ENCODE measurements around the gene SLC34A1. TPM values are rescaled to one million over a fixed set of nuclear protein-coding genes. Genes with fewer than 3 reads are reported as not detected.
"Not testable (repeated sequence)": the region's sequence is repeated elsewhere in the genome, so short reads cannot be mapped to it uniquely, and the experiment has no call there.

SLC34A1 gene
- under 1 TPM in 3 of 10 donors, not detected in 7; 0.08 to 0.20 (median 0.14) TPM for polyA plus RNA-seq (ENCODE audit: insufficient read length in 10 of 10)
- long read RNA-seq, donor 1, partial matches to known transcripts, result 0 of 1 reads
- long read RNA-seq, donor 1, other reads (novel, unspliced or antisense), result 0 of 1 reads
- long read RNA-seq, donor 2, result 0 reads
- long read RNA-seq, donor 3, result 0 reads
- long read RNA-seq, donor 4, result 0 reads
- long read RNA-seq, donor 5, result 0 reads
- long read RNA-seq, donor 6, result 0 reads
- long read RNA-seq, donor 7, partial matches to known transcripts, result 0 of 1 reads
- long read RNA-seq, donor 7, other reads (novel, unspliced or antisense), result 0 of 1 reads
- long read RNA-seq, donor 8, result 0 reads
- long read RNA-seq, donor 9, result 0 reads

- no peak for DNase-seq
Observed at GRCh38 chr5:177384134-177384533, at the start of gene SLC34A1. Gene SLC34A1, plus strand, starts transcription at chr5:177384434. Its CDS starts 1,308 bp downstream, at chr5:177385742.

DNA sequence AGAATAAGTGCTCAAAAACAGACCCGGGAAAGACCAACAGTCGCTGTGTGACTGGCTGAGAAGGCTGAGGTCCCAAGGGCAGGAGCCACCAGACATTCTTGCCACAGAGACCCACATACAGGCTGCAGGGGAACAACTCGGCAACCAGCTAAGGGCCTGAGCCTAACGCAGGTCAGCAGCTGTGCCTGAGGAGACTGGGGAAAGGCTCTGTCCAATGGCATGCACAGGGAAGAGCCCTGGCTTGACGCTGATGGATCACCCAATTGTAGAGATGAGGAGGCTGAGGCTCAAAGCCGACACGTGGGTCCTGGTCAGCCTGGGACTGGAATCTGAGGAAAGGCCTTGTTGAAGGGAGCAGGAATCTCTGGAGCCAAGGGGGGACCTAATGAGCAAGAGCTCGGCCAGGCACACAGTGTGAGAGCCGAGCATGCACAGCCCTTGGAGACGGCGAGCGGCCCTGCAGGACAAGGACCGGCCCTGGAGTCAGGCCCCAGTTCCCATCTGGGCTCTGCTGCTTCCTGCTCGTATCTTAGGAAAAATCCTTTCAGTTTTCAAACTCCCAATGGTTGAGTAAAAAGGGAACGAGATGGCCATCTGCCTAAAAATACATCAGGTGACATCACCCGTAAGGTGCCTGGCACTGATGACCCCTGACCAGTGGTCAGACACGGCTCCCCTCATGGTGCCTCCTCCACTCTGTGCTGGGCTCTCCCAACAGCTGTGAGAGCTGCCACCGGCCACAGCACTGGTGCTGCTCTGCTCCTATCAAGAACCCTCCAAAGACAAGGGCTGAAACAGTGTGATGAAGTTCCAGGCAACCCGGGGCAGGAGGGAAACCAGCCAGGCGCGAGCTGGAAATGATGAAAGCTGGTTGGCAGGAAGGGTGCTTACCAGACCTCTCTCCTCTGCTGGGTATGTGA, 49.2 kb upstream of the SLC34A1 start:
- DNase-seq, result no peak

DNA sequence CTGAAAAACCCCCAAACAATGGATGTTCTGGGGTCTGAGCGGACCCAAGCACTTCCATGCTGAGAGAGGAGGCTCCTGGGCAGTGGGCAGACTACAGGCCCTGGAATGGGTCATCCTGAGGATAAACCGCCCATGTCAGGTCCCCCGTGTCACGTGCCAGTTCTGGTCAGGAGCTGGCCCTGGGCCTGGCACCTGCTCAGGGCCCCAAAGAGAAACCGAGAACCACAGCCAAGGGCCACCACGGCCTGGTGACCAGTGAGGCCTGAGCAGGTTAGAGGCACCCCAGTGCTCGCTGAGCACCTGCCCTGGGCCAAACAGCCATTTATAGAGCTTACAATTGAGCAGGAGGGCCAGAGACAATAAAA, 48.6 kb upstream of the SLC34A1 start:
- DNase-seq, result no peak

GRCh38 chr5:177336112-177336511, 48.1 kb upstream of the SLC34A1 start:
- no peak for DNase-seq

GRCh38 chr5:177336603-177337494, 47.4 kb upstream of the SLC34A1 start:
- no peak for DNase-seq

DNA sequence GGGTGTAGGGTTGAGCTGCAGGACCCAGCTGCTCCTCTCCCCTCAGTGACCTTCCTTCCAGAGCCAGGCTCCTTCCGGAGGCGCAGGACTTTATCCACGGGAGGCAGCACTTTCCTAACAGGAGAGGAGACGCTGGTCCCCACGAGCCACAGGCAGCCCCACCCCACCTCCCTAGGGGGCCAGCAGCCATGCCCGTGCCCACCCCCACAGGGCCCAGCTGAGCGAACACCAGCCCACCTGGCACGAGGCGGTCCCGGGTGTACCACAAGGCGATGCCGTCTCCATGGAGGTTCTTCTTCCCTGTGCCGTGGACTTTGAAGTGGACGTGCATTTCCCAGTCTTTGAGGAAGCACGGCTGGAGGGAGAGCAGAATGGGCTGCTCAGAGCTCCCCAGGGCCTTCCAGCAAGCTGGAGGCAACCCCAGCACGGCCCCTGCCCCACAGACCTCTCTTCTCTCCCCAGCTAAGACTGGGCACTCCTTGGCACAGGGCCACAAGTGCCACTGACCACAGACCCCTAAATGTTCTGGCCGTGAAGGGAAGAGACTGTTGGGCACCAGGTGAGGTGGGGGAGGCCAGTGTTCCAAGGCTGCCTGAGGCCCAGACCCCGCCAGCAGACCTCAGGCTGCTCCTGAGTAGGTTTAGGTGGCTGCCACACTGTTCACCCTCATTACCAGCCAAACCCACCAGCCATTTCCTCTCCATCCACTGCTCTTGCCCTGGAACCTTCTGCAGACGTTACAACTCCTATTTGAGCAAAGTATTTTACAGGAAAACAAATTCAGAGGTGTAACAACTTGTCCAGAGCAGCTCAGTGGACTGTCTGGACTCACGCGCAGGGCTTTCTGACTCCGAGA, 45.8 kb upstream of the SLC34A1 start:
- no peak for DNase-seq

- no peak for DNase-seq
Observed at GRCh38 chr5:177339107-177339638, 45.1 kb upstream of the SLC34A1 start.

DNA sequence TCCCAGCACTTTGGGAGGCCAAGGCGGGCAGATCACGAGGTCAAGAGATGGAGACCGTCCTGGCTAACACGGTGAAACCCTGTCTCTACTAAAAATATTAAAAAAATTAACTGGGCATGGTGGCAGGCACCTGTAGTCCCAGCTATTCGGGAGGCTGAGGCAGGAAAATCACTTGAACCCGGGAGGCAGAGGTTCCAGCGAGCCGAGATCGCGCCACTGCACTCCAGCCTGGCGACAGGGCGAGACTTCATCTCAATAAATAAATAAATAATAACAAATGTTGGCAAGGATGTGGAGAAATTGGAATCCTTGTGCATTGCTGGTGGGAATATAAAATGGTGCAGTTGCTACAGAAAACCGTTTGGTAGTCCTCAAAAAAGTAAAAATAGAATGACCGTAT, 41.2 kb upstream of the SLC34A1 start:
- DNase-seq, result not testable (repeated sequence)

DNA sequence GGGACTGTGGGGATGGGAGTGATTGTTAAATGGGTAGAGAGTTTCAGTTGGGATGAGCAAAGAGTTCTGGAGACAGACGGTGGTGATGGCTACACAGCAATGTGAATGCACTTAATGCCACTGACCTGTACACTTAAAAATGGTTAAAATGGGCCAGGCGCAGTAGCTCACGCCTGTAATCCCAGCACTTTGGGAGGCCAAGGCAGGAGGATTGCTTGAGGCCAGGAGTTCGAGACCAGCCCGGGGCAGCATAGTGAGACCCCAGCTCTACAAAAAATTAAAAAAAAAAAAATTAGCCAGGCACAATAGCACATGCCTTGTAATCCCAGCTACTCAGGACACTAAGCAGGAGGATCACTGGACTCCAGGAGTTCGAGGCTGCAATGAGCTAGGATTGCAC, 40.5 kb upstream of the SLC34A1 start:
- DNase-seq, result no peak

GRCh38 chr5:177344891-177345290, 39.3 kb upstream of the SLC34A1 start:
- DNase-seq, result no peak

DNA sequence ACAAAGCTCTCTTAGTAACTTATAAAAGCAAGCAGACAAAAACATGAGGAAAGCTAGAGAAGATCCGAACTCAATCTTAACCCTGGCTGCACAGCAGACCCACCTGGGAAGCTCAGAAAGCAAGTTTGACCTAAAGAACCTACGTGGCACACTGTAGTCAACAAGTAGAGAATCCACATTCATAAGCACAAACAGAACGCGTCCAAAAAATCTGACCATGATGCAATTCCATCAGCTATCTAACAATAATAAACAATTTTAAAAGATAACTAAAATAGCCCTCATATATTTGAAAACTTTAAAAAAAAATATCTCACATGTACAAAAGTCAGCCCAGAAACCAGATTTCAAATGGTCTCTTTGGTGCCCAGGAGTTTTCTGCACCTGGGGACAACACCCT, 37.4 kb upstream of the SLC34A1 start:
- DNase-seq, result no peak

DNA sequence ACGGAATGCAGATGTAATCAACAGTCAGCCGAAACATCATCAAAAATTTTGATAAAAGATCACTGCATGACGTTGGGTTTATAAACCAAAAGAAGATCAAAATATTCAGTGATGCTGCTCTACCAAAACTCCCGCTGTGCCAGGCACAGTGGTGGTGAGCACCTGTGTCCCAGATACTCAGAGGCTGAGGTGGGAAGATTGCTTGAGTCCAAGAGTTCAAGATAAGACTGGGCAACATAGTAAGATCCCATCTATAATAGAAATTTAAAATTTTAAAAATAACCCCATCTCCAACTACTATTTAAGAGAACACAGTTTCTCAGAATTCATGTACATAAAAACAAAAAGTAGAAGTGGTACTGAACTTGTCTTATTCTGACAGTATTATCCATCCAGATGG, 36.5 kb upstream of the SLC34A1 start:
- no peak for DNase-seq

DNA sequence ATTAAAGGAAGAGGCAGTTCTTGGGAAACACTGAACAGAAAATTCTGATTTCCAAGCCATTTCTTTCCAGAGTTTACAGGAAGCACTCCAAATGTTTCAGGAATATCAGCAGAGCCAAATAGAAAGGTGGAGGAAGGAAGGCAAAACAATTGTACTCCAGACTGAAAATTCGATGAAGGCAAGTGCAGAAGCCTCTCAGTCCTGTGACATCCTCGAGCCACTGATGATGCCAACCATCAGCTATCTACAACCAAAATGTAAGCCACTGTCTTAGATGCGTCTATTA, 34.9 kb upstream of the SLC34A1 start:
- no peak for DNase-seq

DNA sequence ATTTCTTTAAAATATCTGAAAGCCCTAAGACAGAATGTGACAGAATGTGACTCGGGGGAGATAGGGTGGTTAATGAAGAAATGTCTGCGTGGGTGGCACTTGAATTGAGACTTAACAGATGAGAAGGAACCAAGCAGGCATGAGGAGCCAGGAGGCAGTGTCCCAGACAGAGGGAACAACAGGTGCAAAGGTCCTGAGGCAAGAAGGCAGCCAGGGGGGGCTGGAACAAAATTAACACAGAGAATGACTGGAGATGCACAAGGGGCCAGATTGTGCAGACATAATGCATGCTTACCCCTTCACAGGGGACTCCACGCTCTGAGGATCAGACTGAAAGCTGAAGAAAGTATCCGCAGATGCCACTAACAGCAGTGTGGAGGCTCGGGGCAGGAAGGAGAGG, 34.5 kb upstream of the SLC34A1 start:
- no peak for DNase-seq

- DNase-seq, result no peak
Observed at GRCh38 chr5:177350776-177351391, 33.4 kb upstream of the SLC34A1 start.

DNA sequence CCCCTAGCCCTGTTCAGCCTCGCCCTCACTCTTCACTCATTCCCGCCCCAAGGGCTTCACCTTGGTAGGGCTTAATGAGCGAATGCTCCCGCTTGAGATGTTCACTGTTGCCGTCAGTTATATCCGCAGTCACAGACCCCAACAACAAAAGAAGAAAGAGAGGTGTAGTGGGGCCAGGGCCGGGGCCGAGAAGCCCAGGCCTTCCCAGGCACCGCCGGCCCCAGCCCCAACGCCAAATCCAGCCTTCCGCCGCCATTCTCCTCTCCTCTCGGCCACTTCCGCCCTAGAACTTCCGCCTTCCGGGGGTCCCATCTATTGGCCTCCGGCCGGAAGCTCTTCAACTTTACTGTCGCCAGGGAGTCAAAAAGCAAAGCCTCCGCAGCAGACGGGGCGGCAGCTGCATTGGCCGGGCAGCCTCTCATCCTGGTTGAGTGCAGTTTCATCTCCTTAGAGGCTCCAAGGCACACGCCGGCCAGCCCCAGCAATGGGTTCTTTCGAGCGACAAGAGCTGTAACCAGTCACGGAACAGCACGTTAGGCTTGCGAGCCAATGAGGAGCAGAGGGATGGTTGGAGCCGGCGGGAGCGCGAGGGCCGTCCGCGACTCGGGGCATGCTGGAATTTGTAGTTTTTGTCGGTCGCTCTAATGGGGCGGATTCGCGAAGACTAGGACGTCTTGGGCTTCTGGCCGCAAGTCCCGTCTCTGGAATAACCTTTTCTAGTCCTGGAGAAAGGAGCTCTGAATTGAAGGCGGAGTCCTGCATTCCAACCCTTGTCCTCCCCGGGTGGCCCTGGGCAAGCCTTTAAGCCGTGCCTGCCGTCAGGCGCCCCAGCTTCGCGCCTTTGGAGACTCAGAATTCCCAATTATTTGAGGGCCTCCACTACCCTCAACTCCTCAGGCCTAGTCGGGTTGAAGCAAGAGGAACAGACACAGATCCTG, 32.6 kb upstream of the SLC34A1 start, which contains the start of gene LMAN2:
TSS of gene LMAN2 (minus strand) at position 277 of the 938 bp plus-strand sequence. CDS start at position 256, 21 bp downstream.
- DNase-seq, result peak; percentile 95 to 99 (median 98)

DNA sequence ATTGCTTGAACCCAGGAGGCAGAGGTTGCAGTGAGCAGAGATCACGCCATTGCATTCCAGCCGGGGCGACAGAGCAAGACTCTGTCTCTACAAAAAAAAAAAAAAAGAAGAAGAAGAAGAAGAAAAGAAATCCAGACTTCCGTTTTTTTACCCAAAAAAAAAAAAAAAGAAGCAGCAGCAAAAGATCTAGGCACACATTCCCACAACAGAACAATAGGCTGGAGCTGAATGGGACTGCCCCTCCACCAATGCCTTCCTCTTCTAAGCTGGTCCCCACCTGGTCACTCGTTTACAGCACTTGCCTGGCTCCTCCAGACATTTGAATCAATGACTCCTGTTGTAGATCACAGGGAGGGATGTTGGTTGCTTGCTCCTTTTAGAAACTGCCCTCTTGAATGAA, 31.1 kb upstream of the SLC34A1 start:
- no peak for DNase-seq

DNA sequence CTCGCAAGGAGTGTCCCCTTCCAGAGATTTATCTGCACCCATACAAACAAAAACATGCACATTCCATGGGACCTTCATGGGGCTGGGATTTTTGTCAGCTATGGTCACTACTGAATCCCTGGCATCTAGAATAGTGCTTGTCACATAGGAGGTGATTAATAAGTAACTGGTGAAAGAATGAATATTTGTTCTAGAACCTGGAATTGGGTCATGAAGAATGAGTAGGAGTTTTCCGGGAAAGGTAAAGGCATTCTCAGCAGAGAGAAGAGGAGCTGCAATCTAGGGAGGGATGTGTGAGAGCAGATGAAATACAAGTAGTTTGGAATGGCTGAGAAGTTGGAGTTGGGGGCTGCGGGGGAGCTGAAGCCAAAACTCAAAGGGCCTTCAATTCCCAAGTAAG, 30.0 kb upstream of the SLC34A1 start:
- no peak for DNase-seq

DNA sequence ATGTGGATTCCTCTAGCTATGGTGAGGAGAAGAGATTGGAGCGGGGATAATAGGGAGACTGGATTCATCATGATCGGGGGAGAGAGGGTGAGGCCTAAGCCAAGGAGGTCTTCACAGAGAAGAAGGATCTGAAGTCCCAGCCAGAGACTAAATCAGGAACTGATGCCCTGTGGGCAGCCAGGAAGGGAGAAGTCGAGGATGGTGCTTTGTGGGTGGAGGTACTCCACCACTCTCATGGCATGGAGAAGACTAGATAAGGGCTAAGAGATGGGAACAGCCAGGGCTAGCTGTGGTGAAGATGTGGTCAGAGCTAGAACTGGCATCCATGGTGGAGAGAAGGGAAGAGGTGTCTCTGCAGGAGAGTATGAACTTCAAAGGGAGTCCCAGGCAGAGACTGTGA, 29.5 kb upstream of the SLC34A1 start:
- no peak for DNase-seq
